B cell (primary cell): Measurements from ENCODE around the gene ABCC3. TPM values are rescaled to one million over a fixed set of nuclear protein-coding genes. Genes with fewer than 3 reads are reported as not detected.
A peak's percentile ranks its signal among the peaks of the same experiment; 100 is the strongest.

Source experiments
- ATAC-seq: fragments of 200-7000 bp; cut with Tn5 transposase; one replicate; pipeline ENCODE4 v1.10.0; 2021; ENCODE audit warnings: low read depth, mild to moderate bottlenecking, moderate number of reproducible peaks, moderate library complexity
- CTCF ChIA-PET: fragments of 350-600 bp; sonication (Branson Sonifier 250); formaldehyde crosslinking; loops from one replicate; lab custom pipeline; 2021; ENCODE audit warnings: antibody characterized with exemption, inconsistent platforms; lab: Charles Lee
- POLR2A ChIA-PET: fragments of 350-600 bp; sonication (Branson Sonifier 250); formaldehyde crosslinking; loops from one replicate; lab custom pipeline; 2021; ENCODE audit warnings: antibody characterized with exemption; lab: Charles Lee
- DNase-seq: peaks from one replicate; pipeline ENCODE4 v3.0.0; 2013
- H2AFZ ChIP-seq: 2 replicates; pipeline ENCODE4 v1.6.1; 2012; ENCODE audit warnings: mild to moderate bottlenecking, low read depth, low read length; ENCODE audit not compliant: insufficient read depth, poor library complexity, severe bottlenecking
- H3K27ac ChIP-seq, 2 donors: 1 replicate in 1 of 2; 2 replicates in 1 of 2; pipeline ENCODE4 v1.5.1; 2012 to 2013; ENCODE audit warnings: low read length in 2 of 2, mild to moderate bottlenecking in 2 of 2, moderate library complexity in 1 of 2
- H3K27me3 ChIP-seq, 4 experiments: fragments of 200-600 bp in 1 of 4; sonication (generic) in 1 of 4; replicated peaks in 1 of 4; 1 replicate in 2 of 4; 2 replicates in 2 of 4; pipeline versions ENCODE4 v1.6.1 to v1.7.0; 2013 to 2016; ENCODE audit warnings: low read length in 3 of 4, mild to moderate bottlenecking in 2 of 4, mixed read lengths in 1 of 4, moderate library complexity in 1 of 4; ENCODE audit not compliant: insufficient read depth in 4 of 4, control insufficient read depth in 3 of 4; ENCODE audit errors: control extremely low read depth in 1 of 4
- H3K36me3 ChIP-seq, 2 experiments: replicated peaks in 1 of 2; 1 replicate in 1 of 2; 2 replicates in 1 of 2; pipeline versions ENCODE4 v1.6.1 to v1.7.1; 2013; ENCODE audit warnings: low read length in 1 of 2; ENCODE audit not compliant: insufficient read depth in 2 of 2, control insufficient read depth in 1 of 2; ENCODE audit errors: control extremely low read depth in 1 of 2, extremely low read depth in 1 of 2
- H3K4me1 ChIP-seq, 2 donors: fragments of 200-600 bp in 1 of 2; sonication (generic) in 1 of 2; 1 replicate in 1 of 2; 2 replicates in 1 of 2; pipeline versions ENCODE4 v1.5.1 to v1.6.1; 2013 to 2017; ENCODE audit warnings: low read length in 2 of 2; ENCODE audit not compliant: control insufficient read depth in 2 of 2, insufficient read depth in 2 of 2
- H3K4me2 ChIP-seq: replicated peaks from 2 replicates; pipeline ENCODE3; 2012; ENCODE audit warnings: mild to moderate bottlenecking, low read depth, low read length; ENCODE audit not compliant: poor library complexity, severe bottlenecking
- H3K4me3 ChIP-seq, 5 experiments: fragments of 200-600 bp in 1 of 5; sonication (generic) in 1 of 5; 1 replicate in 3 of 5; 2 replicates in 2 of 5; pipeline versions ENCODE4 v1.5.1 to v1.7.0; 2011 to 2016; ENCODE audit warnings: low read length in 4 of 5, mild to moderate bottlenecking in 4 of 5, low read depth in 2 of 5, control low read depth in 1 of 5, moderate library complexity in 1 of 5; ENCODE audit not compliant: insufficient read depth in 1 of 5; ENCODE audit errors: control extremely low read depth in 1 of 5, extremely low read depth in 1 of 5
- H3K79me2 ChIP-seq: fragments of 200-600 bp; sonication (generic); one replicate; pipeline ENCODE4 v1.6.0; 2016; ENCODE audit warnings: low read length; ENCODE audit not compliant: control insufficient read depth, insufficient read depth
- H3K9ac ChIP-seq: fragments of 200-600 bp; sonication (generic); 2 replicates; pipeline ENCODE4 v1.6.1; 2017; ENCODE audit warnings: mild to moderate bottlenecking, low read length, moderate library complexity
- H3K9me3 ChIP-seq, 3 donors: one replicate each; pipeline versions ENCODE4 v1.6.1 to v1.7.1; 2013; ENCODE audit warnings: low read length in 2 of 3; ENCODE audit not compliant: control insufficient read depth in 2 of 3, insufficient read depth in 1 of 3; ENCODE audit errors: control extremely low read depth in 1 of 3
- H4K20me1 ChIP-seq: 2 replicates; pipeline ENCODE4 v1.6.0; 2012; ENCODE audit warnings: mild to moderate bottlenecking, low read length; ENCODE audit not compliant: insufficient read depth, control insufficient read depth, poor library complexity, severe bottlenecking
- H3K27ac Mint-ChIP-seq: one replicate; pipeline ENCODE4 v1.8.0; 2021; ENCODE audit warnings: mixed read lengths
- H3K27me3 Mint-ChIP-seq: one replicate; pipeline ENCODE4 v1.8.0; 2021; ENCODE audit warnings: mixed read lengths
- H3K4me1 Mint-ChIP-seq: one replicate; pipeline ENCODE4 v1.8.0; 2021; ENCODE audit warnings: mixed read lengths
- H3K4me3 Mint-ChIP-seq: one replicate; pipeline ENCODE4 v1.8.0; 2021; ENCODE audit warnings: mixed read lengths
- H3K9me3 Mint-ChIP-seq: one replicate; pipeline ENCODE4 v1.8.0; 2022; ENCODE audit warnings: mixed read lengths; ENCODE audit not compliant: insufficient read depth
- EZH2 ChIP-seq: IDR thresholded peaks from 2 replicates; pipeline ENCODE4 v1.6.1; 2012; ENCODE audit warnings: borderline replicate concordance, low read depth, mild to moderate bottlenecking, moderate library complexity, low read length; ENCODE audit not compliant: insufficient read depth, poor library complexity, severe bottlenecking
- WGBS: methylation state at CpG from one replicate; pipeline ENCODE4 v1.1.5; 2013; ENCODE audit warnings: missing lambda C conversion rate; ENCODE audit not compliant: insufficient coverage; 5-methylcytosine and 5-hydroxymethylcytosine counted together
- intact Hi-C: fragments of 100-400 bp; cut with micrococcal nuclease; formaldehyde crosslinking; loops from one replicate; pipeline ENCODE4 v1.10.0; 2022
- polyA plus RNA-seq: library from polyadenylated mRNA; depleted of rRNA; stranded (reverse); fragments of >200 nt; gene quantifications from 2 replicates; pipeline ENCODE4 v1.2.3, GENCODE V29; 2012
- total RNA-seq, 2 donors: library from RNA; stranded (reverse); fragments of 120-200 nt in 1 of 2; gene quantifications; 1 replicate in 1 of 2; 2 replicates in 1 of 2; pipeline versions ENCODE4 v1.2.3 to v1.2.4, GENCODE V29; 2013 to 2022
- TF ChIP-seq, protein P1 (sequence below): fragments of 200-600 bp; IDR thresholded peaks from one replicate; pipeline ENCODE4 v1.8.0; 2022; ENCODE audit warnings: antibody characterized with exemption, mild to moderate bottlenecking

Gene ABCC3
- total and polyA plus RNA-seq, 2 donors (not counting 1 experiment from before 2014, with no cell fraction given): 0.05 to 0.60 TPM

DNA sequence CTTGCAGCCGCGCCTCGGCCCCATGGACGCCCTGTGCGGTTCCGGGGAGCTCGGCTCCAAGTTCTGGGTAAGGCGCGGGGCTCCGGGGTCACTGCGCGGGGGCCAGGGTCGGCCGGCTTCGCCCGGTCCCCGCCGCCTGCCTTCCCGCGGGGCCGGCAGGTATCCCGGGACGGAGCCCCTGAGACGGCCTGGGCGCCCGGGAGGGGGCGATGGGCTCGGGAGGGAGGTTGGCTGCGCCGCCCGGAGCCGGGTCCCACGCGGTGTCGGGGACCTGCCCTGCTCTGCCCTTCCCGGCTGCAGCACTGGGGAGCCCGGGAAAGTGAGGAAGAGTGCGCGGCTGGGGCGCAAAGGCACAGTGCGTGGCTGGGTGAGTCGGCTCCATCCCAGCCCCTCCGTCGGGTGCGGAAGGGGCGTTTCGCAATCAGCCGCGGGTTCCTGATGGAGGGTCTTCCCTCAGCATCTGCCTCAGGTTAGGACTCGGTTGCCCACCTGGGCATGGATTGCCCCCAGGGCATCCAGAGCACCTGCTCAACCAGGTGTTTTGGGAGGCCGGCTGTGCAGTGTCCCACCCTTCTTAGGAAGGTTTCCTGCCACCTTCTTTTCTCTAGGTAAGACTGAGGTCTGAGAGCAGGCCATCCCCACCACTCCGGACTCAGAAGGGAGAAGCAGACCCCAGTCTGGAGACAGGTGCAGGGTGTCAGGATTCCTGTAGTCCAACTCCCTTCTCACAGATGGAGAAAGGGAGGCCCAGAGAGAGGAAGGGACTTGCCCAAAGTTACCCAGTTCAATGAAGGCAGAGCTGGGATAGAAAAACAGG, 442 bp downstream of the ABCC3 start:
- H3K4me3 Mint-ChIP-seq: no peak overlapping the region
- peak overlapping the region; percentile 55 for H3K4me2 ChIP-seq
- ChIA-PET POLR2A (no interaction called here), CTCF (interaction anchor here (1.0 to 4.1 kb wide), 2 partner anchors 9 to 154 kb away, joined by 3 to 12 read pairs; no protein-coding TSS in a partner anchor)
- peak overlapping the region; percentile 16 for H2AFZ ChIP-seq
- no peak overlapping the region for H3K27ac ChIP-seq
- intact Hi-C loops: no loop called here
- no peaks in the 10 kb centered on the region for H3K79me2 ChIP-seq
- WGBS: 4% methylated on average over 51 of the region's 52 CpGs
- H4K20me1 ChIP-seq: no peaks in the 10 kb centered on the region
- no peaks in the 10 kb centered on the region for H3K9me3 Mint-ChIP-seq
- H3K4me3 ChIP-seq: no peak overlapping the region
- H3K27me3 ChIP-seq: peaks cover 0 to 64% (median 10%) of the 10 kb centered on the region in 4 experiments
- TF ChIP-seq, protein P1, sequence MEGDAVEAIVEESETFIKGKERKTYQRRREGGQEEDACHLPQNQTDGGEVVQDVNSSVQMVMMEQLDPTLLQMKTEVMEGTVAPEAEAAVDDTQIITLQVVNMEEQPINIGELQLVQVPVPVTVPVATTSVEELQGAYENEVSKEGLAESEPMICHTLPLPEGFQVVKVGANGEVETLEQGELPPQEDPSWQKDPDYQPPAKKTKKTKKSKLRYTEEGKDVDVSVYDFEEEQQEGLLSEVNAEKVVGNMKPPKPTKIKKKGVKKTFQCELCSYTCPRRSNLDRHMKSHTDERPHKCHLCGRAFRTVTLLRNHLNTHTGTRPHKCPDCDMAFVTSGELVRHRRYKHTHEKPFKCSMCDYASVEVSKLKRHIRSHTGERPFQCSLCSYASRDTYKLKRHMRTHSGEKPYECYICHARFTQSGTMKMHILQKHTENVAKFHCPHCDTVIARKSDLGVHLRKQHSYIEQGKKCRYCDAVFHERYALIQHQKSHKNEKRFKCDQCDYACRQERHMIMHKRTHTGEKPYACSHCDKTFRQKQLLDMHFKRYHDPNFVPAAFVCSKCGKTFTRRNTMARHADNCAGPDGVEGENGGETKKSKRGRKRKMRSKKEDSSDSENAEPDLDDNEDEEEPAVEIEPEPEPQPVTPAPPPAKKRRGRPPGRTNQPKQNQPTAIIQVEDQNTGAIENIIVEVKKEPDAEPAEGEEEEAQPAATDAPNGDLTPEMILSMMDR: no peak
- TF ChIP-seq EZH2: no peak
- H3K9ac ChIP-seq: no peak overlapping the region
- H3K27ac Mint-ChIP-seq: no peak overlapping the region
- ATAC-seq (no peak), DNase-seq (no peak)
- peaks cover 7% of the 10 kb centered on the region for H3K4me1 Mint-ChIP-seq
- H3K9me3 ChIP-seq: no peaks in the 10 kb centered on the region
- no peaks in the 10 kb centered on the region for H3K36me3 ChIP-seq
- H3K4me1 ChIP-seq: peaks cover 6 to 10% of the 10 kb centered on the region in 2 donors
- peaks cover 57% of the 10 kb centered on the region for H3K27me3 Mint-ChIP-seq

DNA sequence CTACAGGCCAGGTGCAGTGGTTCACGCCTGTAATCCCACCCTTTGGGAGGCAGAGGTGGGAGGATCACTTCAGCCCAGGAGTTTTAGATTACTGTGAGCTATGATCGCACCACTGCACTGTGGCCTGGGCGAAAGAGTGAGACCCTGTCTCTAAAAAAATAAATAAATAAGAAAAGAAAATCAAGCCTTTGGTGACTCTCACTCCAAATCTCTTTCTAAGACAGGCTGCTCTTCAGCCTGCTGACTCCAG, 976 bp downstream of the ABCC3 start:
- H3K4me1 Mint-ChIP-seq: peaks cover 7% of the 10 kb centered on the region
- Histone ChIP-seq H3K9ac (no peak overlapping the region), H3K27me3 (peaks cover 0 to 63% (median 11%) of the 10 kb centered on the region in 4 experiments), H2AFZ (no peak overlapping the region), H3K79me2 (no peaks in the 10 kb centered on the region), H3K4me1 (peaks cover 6 to 10% of the 10 kb centered on the region in 2 donors), H3K36me3 (no peaks in the 10 kb centered on the region), H4K20me1 (no peaks in the 10 kb centered on the region), H3K4me3 (no peak overlapping the region), H3K27ac (no peak overlapping the region), H3K4me2 (no peak overlapping the region), H3K9me3 (no peaks in the 10 kb centered on the region)
- POLR2A ChIA-PET: no interaction called here
- intact Hi-C loops: no loop called here
- H3K4me3 Mint-ChIP-seq: no peak overlapping the region
- H3K9me3 Mint-ChIP-seq: no peaks in the 10 kb centered on the region
- CTCF ChIA-PET: interaction anchor here (1.0 to 4.1 kb wide), 2 partner anchors 9 to 154 kb away, joined by 3 to 12 read pairs; no protein-coding TSS in a partner anchor
- ATAC-seq: no peak
- no peak overlapping the region for H3K27ac Mint-ChIP-seq
- no peak for DNase-seq
- WGBS: no CpG with 5 or more reads among the region's 3 CpGs
- peaks cover 53% of the 10 kb centered on the region for H3K27me3 Mint-ChIP-seq
- no peak for TF ChIP-seq EZH2
- TF ChIP-seq, protein P1: no peak
